Measurements from ENCODE around the gene RHBG.

The RHBG gene

DNA sequence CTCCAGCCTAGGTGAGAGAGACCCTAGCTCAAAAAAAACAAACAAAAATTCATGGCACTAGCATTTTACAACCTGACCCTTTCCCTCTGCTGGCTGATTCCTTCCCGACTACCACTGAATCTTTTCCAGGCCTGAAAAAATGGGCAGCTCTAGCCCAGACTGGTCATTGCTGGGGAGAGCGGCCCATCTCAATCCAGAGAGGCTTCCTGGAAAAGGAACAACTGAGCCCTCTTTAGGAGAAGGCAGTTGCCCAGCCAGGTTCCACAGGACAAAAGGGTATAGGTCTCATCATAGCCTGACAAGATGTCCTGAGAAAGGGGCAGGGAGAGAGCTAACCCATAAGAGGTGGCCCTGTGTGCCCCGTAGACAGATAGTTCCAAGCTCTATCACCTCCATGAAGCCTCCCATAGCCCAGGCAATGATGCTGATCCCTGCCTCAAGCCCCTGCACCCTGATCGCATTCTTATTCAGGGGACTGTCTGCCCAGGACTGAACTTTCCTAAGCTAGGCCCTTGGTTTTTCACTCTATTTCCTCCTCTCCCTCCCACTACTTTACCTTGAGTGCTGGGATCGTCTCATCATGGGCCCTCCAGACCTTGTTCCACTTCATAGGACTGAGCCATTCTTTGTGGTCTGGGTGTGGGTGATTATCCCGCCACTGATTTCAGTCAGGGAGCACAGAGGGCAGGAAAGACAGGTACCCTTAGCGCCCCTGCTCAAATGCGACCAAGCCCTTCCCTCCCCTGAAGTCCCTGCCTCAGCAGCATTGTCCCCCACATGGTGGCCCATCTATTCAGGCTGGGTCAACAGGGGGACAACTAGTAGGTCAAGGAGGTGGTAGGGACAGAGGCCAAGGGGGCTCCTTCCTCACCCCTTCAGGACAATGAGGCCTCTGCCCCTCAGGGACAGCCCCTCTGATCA lies 18.2 kb downstream of the RHBG start:
- no peak for DNase-seq (ENCODE audit: low read depth)

DNA sequence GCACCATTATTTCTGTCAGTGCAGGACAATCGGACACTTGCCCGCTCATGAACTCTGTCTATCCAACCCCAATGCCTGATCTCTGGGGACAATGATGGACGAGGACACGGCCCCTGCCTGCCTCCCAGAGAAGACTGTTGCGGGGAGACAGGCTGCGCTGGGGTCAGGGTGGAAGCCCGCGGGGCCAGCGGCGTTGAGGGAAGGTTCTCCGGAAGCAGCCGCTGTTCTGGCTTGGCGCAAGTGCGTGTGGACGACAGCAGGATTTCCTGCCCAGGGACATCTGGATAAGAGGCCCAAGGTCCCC lies 18.8 kb downstream of the RHBG start:
- no peak for DNase-seq (ENCODE audit: low read depth)

DNA sequence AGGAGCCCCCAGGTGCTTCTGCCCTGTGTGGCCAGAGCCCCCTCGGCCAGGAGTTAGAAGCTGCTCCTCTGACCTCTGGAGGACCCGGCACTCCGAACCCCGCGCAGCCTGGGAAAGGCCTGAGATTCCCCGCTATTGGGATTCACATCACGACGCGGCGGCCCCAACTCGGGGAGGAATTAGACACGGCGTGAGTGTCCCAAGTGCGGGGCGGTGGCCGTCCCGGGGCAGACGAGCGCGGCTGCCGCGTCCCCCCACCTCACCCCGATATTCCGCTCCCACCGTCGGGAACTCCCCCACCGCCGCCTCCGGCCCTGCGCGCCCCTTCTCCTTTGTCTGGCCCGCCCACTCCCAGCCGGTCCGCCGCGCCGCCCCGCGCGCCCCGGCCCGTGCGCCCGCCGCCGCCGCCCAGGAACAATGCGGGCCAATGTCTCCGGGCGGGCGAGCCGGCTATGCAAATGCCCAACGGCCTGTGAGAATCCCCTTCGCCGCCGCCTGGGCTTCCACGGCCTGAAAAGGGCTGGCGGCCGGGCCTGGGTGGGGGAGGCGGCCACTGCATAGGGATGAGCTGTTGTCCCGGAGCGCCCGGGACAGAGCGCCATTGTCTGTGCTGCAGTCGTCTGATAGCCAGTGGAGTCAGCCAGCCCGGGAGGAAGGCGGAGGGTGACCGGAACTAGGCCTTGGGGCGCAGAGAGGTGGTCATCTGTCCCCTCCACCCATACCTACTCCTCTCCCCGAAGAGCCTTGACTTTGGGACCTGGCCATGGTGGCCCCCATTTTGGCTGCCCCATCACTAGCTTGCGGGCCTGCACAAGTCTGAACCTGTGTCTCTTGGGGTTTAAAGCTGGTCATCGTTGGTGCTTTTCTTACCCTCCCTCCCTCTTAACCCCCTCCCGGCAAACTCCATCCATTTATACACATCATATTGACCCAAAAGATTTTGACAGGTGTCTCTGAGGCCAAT lies 19.4 kb downstream of the RHBG start:
- no peak for DNase-seq (ENCODE audit: low read depth)

DNA sequence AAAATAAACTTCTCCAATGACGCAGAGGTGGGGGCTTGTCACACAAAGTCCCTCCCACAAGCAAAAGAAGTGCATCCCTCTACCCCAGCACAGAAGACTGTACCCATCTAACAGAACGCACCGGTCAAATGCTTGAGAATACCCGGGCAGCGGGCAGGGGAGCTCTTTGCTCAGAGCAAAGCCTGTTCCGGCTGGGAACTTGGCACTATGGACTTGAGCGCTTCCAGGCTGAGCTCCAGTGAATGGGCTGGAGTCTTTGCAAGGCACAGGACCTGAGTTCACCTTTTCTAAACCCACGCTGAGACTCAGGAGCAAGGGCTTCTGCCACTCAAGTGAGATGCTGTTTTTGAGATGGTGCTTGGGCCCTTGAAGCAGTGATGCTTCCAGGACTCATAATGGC lies 20.3 kb downstream of the RHBG start:
- DNase-seq (ENCODE audit: low read depth), result no peak

DNA sequence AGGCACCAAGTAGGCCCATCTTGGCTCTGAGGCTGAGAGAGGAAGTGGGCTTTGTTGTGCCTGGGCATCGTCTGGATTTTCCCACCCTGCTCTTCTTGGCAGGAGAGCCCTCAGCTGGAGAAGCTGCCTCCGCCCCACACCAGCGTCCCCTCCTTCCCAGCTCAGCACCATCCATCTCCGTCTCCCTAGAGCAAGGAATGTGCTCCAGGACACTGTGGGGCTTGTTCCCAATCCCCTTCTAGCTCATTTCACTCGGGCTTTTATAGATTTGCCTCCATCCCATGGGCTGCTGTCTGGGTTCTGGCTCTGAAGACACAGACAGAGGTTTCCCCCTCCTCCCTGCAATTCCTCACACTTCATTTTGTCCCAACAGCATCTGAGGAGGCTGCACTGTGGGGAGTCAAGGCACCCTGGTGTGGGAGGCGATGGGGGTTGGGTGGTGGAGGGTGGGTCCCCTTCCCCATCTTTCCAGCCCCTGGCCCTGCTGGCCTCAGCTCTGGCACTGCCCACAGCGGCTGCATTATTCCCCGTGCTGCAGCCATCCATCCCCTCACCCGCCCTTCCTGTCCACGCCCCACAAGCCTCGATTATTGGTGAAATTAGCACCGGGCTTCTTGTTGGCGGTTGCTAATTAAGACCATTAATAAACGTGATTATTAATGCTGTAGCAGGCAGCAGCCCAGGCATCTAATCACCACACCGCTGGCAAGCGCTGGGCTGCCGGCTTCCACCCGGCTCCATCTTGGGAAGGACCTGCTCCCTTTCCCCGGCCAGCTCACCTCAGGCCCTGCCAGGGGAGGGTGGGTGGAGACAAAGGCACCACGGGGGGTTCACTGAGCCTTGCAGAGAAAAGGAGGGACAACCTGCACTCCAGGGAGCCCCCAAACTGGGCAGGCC lies 21.7 kb downstream of the RHBG start:
- no peak for DNase-seq (ENCODE audit: low read depth)

DNA sequence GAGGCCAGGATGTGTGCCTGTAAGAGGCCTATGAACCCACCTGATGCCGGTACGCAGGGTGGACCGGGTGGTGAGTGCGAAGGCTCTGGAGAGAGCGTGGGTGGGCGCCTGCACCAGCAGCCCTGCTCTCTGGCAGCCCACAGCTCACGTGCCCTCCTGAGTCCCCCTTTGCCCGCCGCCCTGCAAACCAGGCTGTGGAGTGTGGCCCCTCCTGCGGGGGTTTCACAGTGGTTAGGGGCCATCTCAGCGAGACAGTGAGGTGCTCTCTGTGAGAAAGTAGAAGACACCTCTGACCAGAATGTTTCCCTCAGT lies 22.3 kb downstream of the RHBG start:
- DNase-seq (ENCODE audit: low read depth), result no peak

DNA sequence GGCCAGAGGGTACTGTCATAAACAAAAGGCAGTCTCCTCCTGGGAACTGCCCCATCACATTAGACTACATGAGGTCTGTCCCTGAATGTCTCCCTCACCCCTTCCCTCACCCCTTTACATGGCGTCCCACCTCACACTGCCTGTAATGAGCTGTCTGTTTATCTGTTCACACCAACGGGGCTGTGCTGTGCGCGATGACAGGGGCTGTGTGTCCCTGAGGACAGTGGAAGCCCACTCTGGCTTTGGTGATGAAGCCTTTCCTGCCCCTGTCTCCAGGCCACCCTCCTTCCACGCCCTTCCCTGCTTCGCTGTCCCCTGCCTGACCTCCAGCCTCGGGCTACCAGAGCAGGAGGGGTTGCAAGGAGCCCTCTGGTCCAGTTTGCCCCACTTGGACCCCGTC lies 22.7 kb downstream of the RHBG start:
- DNase-seq (ENCODE audit: low read depth), result no peak

DNA sequence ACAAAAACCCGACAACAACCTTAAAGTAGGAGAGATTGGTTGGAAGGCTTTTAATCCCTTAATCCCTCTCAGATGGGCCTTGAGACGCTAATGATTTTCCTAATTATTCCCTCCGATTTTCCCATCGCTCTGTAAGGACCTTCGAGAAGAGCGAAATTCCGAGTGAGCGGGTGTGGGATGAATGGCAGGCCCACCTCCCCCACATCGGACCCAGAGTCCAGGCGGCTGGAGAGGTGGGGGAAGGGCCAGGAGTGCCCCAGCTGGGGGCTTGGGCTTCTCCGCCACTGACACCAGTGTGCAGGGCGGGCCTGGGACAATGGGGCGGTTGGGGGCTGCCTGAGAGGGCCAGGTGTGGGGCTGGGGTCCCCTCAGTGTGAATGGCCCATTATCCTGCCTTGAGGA lies 23.4 kb downstream of the RHBG start:
- no peak for DNase-seq (ENCODE audit: low read depth)

DNA sequence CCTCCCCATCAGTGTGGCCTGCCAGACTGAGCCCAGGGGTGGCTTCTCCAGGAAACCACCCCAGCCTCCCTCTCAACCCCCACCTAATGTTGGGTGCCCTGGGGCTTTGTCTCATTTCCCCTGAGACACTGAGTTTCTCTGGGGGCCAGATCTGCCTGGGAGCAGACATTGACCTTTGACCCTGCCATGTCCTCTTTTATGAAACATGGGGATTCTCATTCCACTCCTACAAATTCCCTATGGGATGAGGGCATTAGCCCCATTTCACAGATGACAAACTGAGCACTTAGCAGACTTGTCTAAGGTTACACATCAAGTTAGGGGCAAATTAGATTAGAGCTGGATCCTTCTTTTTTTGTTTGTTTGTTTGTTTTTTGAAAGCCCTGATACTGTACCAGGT lies 24.1 kb downstream of the RHBG start:
- no peak for DNase-seq (ENCODE audit: low read depth)

DNA sequence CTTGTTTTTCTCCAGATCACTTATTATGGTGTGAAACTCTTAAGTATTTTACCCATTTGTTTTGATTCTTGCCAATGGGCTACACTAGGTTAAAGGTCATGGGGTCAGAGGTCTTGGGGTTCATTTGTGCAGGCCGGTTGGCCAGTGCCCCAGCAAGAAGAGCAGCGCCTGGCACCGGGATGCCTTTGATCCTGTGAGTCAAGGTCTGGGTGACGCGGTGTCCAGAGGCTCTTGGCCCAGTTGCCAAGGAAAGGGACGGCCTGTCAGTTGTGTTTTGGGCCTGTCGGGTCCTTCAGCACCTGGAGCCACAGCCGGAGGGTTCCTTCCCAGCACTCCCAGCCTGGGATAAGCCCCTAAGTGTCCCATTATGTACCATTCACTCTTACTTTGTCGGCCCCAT lies 25.1 kb downstream of the RHBG start:
- no peak for DNase-seq (ENCODE audit: low read depth)

DNA sequence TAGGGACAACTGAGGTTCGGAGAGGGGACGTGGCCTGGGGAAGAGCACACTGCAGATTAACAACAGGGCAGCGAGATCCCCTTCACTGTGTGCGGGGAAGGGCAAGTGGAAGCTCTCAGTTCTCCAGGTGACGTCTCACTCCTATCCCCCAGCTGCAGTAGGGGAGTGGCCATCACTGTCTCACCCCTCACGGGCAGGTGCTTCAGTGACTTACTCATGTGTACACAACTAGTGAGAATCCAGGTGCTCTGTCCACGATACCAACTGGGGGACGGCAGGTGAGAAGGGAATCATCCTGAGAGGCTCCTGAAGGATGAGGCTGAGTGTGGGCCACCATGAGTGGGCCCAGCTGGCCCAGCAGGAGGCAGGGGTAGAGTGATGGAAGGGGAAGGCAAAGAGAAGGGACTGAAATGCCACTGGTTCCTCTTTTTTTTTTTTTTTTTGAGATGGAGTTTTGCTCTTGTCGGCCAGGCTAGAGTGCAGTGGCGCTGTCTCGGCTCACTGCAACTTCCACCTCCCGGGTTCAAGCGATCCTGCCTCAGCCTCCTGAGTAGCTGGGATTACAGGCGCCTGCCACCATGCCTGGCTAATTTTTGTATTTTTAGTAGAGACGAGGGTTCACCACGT lies 25.9 kb downstream of the RHBG start:
- DNase-seq (ENCODE audit: low read depth), result no peak

DNA sequence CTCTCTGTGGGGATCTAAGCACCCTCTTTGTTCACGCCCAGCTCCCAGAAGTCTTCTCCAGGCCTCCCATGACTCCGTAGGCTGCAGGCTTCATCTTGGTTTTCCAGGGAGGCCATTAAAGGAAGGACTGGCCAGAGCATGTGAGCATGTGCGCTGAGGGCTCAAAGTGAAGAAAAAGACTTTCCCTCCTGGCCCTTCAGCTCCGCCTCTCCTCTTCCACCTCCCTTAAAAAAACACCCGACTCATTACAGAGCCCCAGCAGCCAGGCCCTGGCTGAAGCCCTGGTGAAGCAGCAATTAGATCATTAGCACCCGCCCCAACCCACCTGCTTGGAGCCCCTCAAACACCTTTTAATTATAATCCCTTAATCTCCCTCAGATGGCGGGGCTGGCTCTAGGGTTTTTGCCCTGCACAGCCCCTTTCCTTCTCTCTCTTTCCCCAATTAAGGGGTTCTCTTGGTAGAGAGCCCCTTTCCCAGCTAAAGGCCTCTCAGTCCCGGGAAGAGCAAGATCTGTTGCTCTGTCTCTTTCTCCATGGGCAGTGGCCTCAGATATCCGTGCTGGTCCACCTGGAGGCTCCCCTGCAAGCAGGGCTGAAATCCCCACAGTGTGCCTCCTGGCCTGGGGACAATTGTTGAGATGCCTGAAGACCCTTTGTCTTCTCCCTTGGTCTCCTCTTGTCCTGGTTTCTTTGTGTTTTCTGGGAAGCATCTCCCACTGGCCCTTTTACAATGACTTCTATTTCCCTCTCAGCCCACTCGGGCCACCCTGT lies 30.5 kb downstream of the RHBG start:
- DNase-seq (ENCODE audit: low read depth), result no peak

DNA sequence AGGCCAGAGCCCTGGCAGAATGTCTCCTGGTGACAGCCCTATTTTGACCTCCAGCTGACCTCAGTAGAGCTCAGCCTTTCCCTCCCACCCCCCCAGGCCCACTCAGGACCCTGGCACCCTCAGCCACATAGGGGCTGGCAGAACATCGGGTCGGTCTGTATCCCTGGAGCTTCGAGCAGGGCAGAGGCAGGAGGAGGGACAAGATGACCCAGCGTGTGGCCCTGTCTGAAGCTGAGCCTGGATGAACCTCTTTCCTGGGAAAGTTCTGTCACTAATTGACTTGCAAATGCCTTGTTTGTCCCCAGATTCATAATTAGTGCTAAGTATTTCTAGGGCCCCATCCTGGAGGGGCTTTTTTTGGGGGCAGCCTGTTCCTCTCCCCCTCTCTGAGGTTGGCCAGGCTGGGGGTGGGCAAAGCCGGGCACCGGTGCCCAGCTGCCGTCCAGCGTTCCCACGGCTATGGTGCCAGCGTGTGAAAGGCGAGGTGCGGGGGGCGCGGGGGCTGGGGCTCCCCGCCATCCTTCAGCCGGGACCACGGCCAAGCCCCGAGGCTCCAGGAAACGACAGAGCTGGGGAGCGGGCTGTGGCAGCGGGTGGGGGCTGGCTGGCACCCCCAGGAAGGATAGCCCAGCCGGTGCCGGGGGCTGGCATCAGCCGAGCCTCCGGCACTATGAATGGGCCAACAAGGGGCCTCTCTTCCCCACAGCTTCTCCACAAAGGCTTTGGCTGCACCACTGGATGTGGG lies 31.4 kb downstream of the RHBG start:
- no peak for DNase-seq (ENCODE audit: low read depth)

DNA sequence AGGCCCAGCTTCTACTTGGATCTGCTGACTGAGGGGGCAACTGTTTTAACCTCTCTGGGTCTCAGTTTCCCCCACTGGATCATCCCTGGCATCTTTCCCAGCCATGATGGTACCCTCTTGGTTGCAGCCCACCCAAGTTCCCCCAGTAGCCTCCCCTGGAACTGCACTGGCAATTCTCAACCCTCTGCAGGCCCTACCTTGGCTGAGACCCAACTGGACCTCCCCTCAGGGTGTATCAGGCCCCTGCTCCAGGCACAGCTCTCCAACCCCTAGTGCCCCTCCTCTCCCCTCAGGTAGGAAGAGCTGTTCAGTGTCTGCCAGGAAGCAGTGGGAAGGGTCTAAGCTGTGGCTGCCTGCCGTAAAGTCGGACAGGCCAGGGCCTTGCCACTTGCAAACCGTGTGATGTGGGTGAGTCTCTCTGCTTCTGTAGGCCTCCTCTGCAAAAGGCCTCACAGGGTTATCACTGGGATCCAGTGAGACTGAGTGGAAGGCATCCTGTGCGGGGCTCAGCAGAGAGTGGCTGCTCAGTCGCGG lies 32.1 kb downstream of the RHBG start:
- no peak for DNase-seq (ENCODE audit: low read depth)

DNA sequence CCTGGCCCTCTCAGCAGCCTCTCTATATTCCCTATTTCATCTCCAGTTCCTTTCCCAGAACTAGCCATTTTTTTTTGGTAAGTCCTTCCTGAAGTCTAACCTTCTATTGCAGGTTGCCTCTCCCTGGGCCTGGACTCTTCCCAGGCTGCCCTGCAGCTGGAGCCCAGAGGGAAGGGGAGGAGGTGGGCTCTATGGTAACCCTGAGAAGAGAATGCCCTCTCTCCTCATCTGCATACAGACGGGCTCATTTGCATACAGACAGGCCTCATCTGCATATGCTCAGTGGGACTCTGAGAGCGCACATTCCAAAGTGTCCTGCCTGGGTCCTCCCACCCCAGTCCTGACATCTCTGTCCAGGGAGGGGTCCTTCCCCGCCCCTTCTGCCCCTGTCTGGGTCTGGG lies 32.7 kb downstream of the RHBG start:
- no peak for DNase-seq (ENCODE audit: low read depth)

DNA sequence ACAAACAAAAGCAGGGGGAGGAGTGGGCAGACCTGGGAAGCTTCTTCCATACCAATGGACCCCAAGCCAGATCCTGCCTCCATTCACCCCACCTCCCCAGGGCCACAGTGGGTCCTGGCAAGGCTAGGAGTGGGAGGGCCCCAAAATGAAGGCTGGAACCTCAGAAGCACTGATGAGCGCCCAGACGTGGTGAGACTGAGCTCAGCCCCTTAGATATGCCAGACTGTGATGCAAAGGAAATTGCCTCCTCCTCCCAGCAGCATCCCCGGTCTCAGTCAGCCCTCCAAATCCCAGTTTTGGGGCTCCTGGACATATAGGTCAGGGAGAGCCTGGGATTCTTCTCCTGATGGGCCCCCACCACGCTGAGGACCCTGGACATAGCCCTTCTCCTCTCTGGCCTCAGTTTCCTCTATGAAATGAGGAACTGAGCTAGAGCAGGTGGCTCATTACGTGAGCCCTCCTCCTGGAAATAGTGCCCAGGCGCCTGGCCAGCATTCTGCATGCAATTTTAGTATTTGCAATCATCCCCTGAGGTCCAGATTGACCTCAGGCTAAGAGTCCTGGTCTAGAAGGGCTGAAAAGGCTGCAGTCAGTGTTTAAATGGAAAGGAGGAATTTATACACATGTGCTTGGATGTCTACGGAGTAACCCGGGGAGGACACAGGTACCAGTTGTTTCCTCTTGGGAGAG lies 33.5 kb downstream of the RHBG start:
- no peak for DNase-seq (ENCODE audit: low read depth)

DNA sequence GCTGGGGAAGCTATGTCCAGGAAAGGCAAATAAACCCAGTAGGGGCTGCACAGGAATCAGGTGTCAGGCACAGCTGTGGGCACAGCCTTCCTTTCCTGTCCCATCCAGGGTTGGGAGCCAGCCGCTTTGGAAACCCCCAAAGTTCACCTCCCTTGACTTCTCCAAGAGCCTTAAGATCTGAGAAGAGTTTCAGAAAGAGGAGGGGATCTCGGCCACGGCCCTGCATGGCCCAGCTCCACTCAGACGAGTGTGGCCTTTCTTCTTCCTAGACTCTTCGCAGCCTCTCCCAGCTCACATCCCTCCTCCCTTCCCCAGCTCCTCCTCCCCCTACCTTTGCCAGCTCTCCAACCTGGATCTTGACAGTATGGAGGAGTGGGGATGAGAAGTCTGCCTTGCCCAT lies 36.7 kb downstream of the RHBG start:
- no peak for DNase-seq (ENCODE audit: low read depth)

DNA sequence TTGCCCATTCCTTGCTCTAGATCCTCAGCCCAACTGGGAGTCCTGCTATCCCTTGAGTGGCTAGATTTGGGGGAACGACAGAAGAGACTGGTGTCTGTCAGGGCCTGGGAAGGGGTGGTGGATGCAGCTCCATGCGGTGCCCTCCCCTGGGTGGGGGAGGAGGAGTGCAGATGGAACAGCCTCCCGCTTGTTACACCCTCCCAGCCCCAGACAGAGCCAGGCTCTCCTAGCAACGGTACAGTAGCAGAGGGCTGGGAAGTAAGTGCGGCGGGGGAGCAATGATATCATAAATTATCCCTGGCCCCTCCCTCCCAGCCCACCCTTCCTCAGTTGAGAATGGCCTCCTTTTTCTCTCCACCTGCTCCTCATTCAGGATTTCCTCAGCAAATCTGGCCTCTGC lies 37.2 kb downstream of the RHBG start:
- DNase-seq (ENCODE audit: low read depth), result no peak

DNA sequence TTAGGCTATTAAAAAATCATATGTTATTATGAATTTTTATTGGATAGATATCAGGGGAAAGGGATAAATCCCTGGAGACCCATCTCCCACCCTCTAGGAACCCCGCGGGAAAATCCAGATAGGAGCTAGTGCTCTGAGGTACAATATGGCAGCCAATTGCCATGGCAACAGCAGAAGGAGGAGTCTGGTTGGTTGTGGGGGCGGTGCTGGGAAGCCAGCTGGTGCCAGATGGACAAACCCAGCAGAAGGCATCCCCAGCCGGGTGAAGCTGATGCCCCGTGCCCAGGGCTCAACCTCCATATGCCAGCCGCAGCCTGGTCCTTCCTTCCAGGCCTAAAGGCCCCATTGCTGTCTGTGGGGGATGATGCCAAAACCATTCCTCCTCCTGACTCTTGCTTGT lies 38.3 kb downstream of the RHBG start:
- no peak for DNase-seq (ENCODE audit: low read depth)

DNA sequence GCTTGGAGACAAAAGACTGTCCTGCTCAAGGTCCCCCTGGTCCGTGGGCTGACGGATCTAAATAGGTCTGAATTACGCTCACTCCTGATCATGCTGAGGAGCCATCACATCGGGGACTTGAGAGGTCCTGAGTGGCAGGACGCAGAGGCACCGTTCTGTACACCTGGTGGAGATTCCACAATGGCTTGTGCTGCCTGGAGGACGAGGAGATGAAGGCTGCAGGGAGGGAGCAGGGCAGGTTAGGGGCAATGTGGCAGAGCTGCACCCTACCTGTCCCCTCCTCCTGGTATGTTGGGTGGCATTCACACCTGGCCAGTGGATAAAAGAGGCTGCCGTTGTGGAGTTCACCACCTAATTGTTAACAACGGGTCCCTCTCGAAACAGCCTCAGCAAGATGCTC lies 38.7 kb downstream of the RHBG start:
- no peak for DNase-seq (ENCODE audit: low read depth)

Data from GM04504 (cell line).